Activated naive CD4-positive, alpha-beta T cell treated with anti-CD3 and anti-CD28 coated beads for 36 hours (primary cell): Measurements from ENCODE around the gene FOXN1. TPM values are rescaled to one million over a fixed set of nuclear protein-coding genes. Genes with fewer than 3 reads are reported as not detected.

Source experiments
- total RNA-seq, 2 experiments: library from RNA; stranded (reverse); gene quantifications; one replicate each; pipeline ENCODE4 v1.2.3, GENCODE V29; 2021

Gene FOXN1
- total RNA-seq, 2 experiments from 2014 or later: not detected

Other genes starting within 250 kb of the FOXN1 start
- 10 to 100 TPM; 25.1 to 26.0 TPM for gene TMEM97, start 187.1 kb upstream of the FOXN1 start, total RNA-seq
- gene IFT20, start 170.9 kb upstream of the FOXN1 start, total RNA-seq: 10 to 100 TPM; 17.9 to 18.1 TPM
- 10 to 100 TPM; 18.6 to 18.7 TPM for gene TNFAIP1, start 170.6 kb upstream of the FOXN1 start, total RNA-seq
- 10 to 100 TPM; 74.6 to 76.5 TPM for gene POLDIP2, start 148.8 kb upstream of the FOXN1 start, total RNA-seq
- not detected for gene SEBOX, start 141.1 kb upstream of the FOXN1 start, total RNA-seq
- not detected for gene VTN, start 136.0 kb upstream of the FOXN1 start, total RNA-seq
- gene SARM1, start 134.7 kb upstream of the FOXN1 start, total RNA-seq: 10 to 100 TPM; 11.7 to 12.3 TPM
- 1 to 10 TPM; 1.8 to 2.4 TPM for gene SLC46A1, start 100.1 kb upstream of the FOXN1 start, total RNA-seq
- gene SLC13A2, start 32.7 kb upstream of the FOXN1 start, total RNA-seq: not detected
- gene UNC119, start 46.3 kb downstream of the FOXN1 start, total RNA-seq: 10 to 100 TPM; 48.6 to 50.3 TPM
- 10 to 100 TPM; 34.8 to 36.0 TPM for gene PIGS, start 65.2 kb downstream of the FOXN1 start, total RNA-seq
- 10 to 100 TPM; 65.6 to 66.2 TPM for gene ALDOC, start 70.5 kb downstream of the FOXN1 start, total RNA-seq
- 100 to 1,000 TPM; 210 to 216 TPM for gene SPAG5, start 92.7 kb downstream of the FOXN1 start, total RNA-seq
- 10 to 100 TPM; 15.6 TPM for gene RSKR, start 107.8 kb downstream of the FOXN1 start, total RNA-seq
- 10 to 100 TPM; 89.4 to 92.0 TPM for gene BLTP2, start 138.8 kb downstream of the FOXN1 start, total RNA-seq
- gene SDF2, start 155.6 kb downstream of the FOXN1 start, total RNA-seq: 10 to 100 TPM; 30.3 to 30.9 TPM
- 10 to 100 TPM; 50.8 to 52.1 TPM for gene SUPT6H, start 155.9 kb downstream of the FOXN1 start, total RNA-seq
- gene PROCA1, start 205.5 kb downstream of the FOXN1 start, total RNA-seq: 1 to 10 TPM; 2.1 to 3.1 TPM
- gene RAB34, start 211.5 kb downstream of the FOXN1 start, total RNA-seq: 10 to 100 TPM; 10.2 to 12.3 TPM
- 1,000 to 10,000 TPM; 2,756 to 2,921 TPM for gene RPL23A, start 213.6 kb downstream of the FOXN1 start, total RNA-seq
- 1 to 10 TPM; 4.0 to 4.6 TPM for gene TLCD1, start 219.9 kb downstream of the FOXN1 start, total RNA-seq
- 1 to 10 TPM; 3.1 to 3.2 TPM for gene NEK8, start 222.4 kb downstream of the FOXN1 start, total RNA-seq
- 10 to 100 TPM; 75.9 to 80.4 TPM for gene TRAF4, start 237.7 kb downstream of the FOXN1 start, total RNA-seq